NCI-H187 (cell line): Measurements from ENCODE around the gene ZBED3.

Source experiments
- DNase-seq, 2 experiments: peaks; one replicate each; lab custom pipeline; 2025; lab: John Stamatoyannopoulos, UW

ZBED3 gene

GRCh38 chr5:77076961-77077828 lies 9.9 kb downstream of the ZBED3 start:
- DNase-seq: no peak

- DNase-seq: no peak
Measured at GRCh38 chr5:77074745-77075144, 12.3 kb downstream of the ZBED3 start.

- DNase-seq: no peak
Measured at GRCh38 chr5:77073667-77074066, 13.4 kb downstream of the ZBED3 start.

- no peak for DNase-seq
Measured at GRCh38 chr5:77066823-77067442, 20.2 kb downstream of the ZBED3 start.

GRCh38 chr5:77066184-77066583 lies 20.9 kb downstream of the ZBED3 start:
- no peak for DNase-seq

- DNase-seq: no peak
Measured at GRCh38 chr5:77065256-77065655, 21.8 kb downstream of the ZBED3 start.

- DNase-seq: no peak
Measured at GRCh38 chr5:77064040-77064439, 23.0 kb downstream of the ZBED3 start.

GRCh38 chr5:77046416-77047073 lies 40.5 kb downstream of the ZBED3 start:
- DNase-seq: no peak

GRCh38 chr5:77035950-77036349 lies 51.1 kb downstream of the ZBED3 start:
- no peak for DNase-seq

GRCh38 chr5:77033338-77033737 lies 53.7 kb downstream of the ZBED3 start:
- no peak for DNase-seq

- DNase-seq: no peak
Measured at GRCh38 chr5:77032635-77033034, 54.5 kb downstream of the ZBED3 start.

- no peak for DNase-seq
Measured at GRCh38 chr5:77031891-77032290, 55.2 kb downstream of the ZBED3 start.

GRCh38 chr5:77030097-77031071 lies 56.7 kb downstream of the ZBED3 start, which contains the start of gene AGGF1:
AGGF1 (plus strand) TSS chr5:77030404; CDS start chr5:77030767, 363 bp downstream.
- peak; percentile 65 to 81 for DNase-seq

GRCh38 chr5:77029376-77029885 lies 57.7 kb downstream of the ZBED3 start:
- no peak for DNase-seq

- no peak for DNase-seq
Measured at GRCh38 chr5:77028631-77029375, 58.3 kb downstream of the ZBED3 start.

GRCh38 chr5:77024490-77024889 lies 62.6 kb downstream of the ZBED3 start:
- DNase-seq: no peak

- no peak for DNase-seq
Measured at GRCh38 chr5:77022511-77023417, 64.3 kb downstream of the ZBED3 start.
